Tibial nerve (tissue), 4 donors: ENCODE results near the gene HOXA2. TPM values are rescaled to one million over a fixed set of nuclear protein-coding genes. Genes with fewer than 3 reads are reported as not detected.

ENCODE experiments used
- DNase-seq, 2 donors: peaks; one replicate each; pipeline ENCODE4 v3.0.0-alpha.2; 2019; ENCODE audit warnings: low spot score in 2 of 2
- H3K27ac ChIP-seq, 4 donors: fragments of 200-600 bp; sonication (generic) in 3 of 4; one replicate each; pipeline ENCODE4 v1.5.1; 2017 to 2019; ENCODE audit warnings: mild to moderate bottlenecking in 1 of 4
- H3K27me3 ChIP-seq, 2 donors: fragments of 200-600 bp; sonication (generic) in 1 of 2; one replicate each; pipeline versions ENCODE4 v1.5.1 to v1.6.0; 2017 to 2019
- H3K36me3 ChIP-seq, 3 donors: fragments of 200-600 bp; sonication (generic); one replicate each; pipeline ENCODE4 v1.5.1; 2018 to 2019
- H3K4me1 ChIP-seq, 4 donors: fragments of 200-600 bp; sonication (generic) in 3 of 4; one replicate each; pipeline ENCODE4 v1.5.1; 2017 to 2019
- H3K4me3 ChIP-seq, 4 donors: fragments of 200-600 bp; sonication (generic) in 3 of 4; one replicate each; pipeline ENCODE4 v1.5.1; 2017 to 2019; ENCODE audit warnings: mild to moderate bottlenecking in 1 of 4, moderate library complexity in 1 of 4
- H3K9me3 ChIP-seq, 4 donors: fragments of 200-600 bp; sonication (generic) in 3 of 4; one replicate each; pipeline ENCODE4 v1.5.1; 2017 to 2019
- EP300 ChIP-seq, 2 donors: sonication (generic); formaldehyde crosslinking; IDR thresholded peaks; one replicate each; pipeline ENCODE4 v1.6.1; 2017; ENCODE audit warnings: antibody characterized with exemption in 2 of 2, mild to moderate bottlenecking in 1 of 2
- POLR2A ChIP-seq, 2 donors: fragments of 450-650 bp; IDR thresholded peaks; one replicate each; pipeline ENCODE4 v1.6.1; 2017; ENCODE audit warnings: antibody characterized with exemption in 2 of 2, mild to moderate bottlenecking in 2 of 2, moderate library complexity in 2 of 2
- WGBS, 2 donors: methylation state at CpG; one replicate each; pipeline ENCODE4 v1.1.5; 2018; 5-methylcytosine and 5-hydroxymethylcytosine counted together
- total RNA-seq, 4 donors: library from RNA; depleted of rRNA; stranded (reverse); fragments of >200 nt; gene quantifications; one replicate each; pipeline ENCODE4 v1.1.0, GENCODE V29; 2016
- TF ChIP-seq, protein P1 (sequence below), 5 experiments: fragments of 200-600 bp in 3 of 5; fragments of 450-650 bp in 2 of 5; sonication (generic) in 3 of 5; IDR thresholded peaks; one replicate each; pipeline ENCODE4 v1.5.1; 2016 to 2019; ENCODE audit warnings: antibody characterized with exemption in 5 of 5, mild to moderate bottlenecking in 3 of 5, moderate library complexity in 2 of 5

HOXA2 gene
- 1 to 10 TPM; 2.5 to 5.9 (median 5.2) TPM for total RNA-seq

DNA sequence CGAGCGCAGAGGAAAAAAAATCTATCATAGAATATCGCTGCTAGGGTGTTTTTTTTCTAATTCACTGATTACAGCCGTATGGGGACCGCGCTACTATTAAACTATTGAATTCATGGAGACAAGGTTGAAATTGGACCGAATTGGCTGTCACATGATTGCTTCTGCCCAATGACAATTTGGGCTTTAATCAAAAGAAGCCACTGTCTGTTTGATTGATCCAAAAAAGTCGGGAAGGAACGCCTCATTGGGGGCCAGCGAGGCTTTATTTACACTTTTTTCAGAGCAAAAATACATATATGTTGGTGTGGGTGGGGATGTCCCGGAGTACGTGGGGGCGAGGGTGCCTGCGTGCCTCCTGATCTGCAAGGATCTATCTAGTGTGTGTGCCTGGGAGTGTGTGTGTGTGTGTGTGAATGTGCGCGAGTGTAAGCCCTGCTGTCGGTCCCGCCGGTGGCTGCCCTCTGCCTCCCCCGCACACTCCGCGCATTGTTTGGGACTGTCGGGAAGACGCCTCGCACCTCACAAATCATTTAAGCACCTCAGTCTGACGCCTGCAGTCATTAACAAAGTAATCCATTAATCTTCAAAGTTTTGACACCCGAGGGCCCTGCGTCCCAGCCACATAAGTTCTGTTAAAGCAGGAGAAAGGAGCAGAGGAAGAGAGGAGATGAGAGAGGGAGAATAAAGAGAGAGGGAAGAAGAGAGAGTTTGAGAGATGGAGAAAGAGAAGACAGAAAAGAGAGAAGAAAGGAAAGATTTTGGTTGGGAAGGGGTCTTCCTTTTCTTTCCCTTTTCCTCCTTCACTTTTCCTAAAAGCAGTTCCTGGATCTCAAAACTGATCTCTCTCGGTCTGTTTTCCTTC is at the start of gene HOXA2:
Gene HOXA2, minus strand, starts transcription at position 103 of the 862 bp plus-strand sequence. CDS start 183 bp downstream, outside the sequence.
- DNase-seq, result no peak
- Histone ChIP-seq H3K9me3 (no peaks in the 10 kb centered on the region), H3K4me3 (peak within 1 kb of the TSS; percentile 4 to 28 (median 15)), H3K27ac (peak within 1 kb of the TSS in 3 of 4 donors; percentile 28 to 71 (median 67)), H3K36me3 (peaks cover 0 to under 1% (median 0%) of the 10 kb centered on the region in 3 donors), H3K4me1 (peaks cover 0 to 57% (median 8%) of the 10 kb centered on the region in 4 donors), H3K27me3 (peaks cover 0 to 79% of the 10 kb centered on the region in 2 donors)
- TF ChIP-seq, protein P1, sequence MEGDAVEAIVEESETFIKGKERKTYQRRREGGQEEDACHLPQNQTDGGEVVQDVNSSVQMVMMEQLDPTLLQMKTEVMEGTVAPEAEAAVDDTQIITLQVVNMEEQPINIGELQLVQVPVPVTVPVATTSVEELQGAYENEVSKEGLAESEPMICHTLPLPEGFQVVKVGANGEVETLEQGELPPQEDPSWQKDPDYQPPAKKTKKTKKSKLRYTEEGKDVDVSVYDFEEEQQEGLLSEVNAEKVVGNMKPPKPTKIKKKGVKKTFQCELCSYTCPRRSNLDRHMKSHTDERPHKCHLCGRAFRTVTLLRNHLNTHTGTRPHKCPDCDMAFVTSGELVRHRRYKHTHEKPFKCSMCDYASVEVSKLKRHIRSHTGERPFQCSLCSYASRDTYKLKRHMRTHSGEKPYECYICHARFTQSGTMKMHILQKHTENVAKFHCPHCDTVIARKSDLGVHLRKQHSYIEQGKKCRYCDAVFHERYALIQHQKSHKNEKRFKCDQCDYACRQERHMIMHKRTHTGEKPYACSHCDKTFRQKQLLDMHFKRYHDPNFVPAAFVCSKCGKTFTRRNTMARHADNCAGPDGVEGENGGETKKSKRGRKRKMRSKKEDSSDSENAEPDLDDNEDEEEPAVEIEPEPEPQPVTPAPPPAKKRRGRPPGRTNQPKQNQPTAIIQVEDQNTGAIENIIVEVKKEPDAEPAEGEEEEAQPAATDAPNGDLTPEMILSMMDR (IDR thresholded peaks at IDR 0.05), result no peak
- TF ChIP-seq EP300 (IDR thresholded peaks at IDR 0.05), result no peak
- TF ChIP-seq POLR2A (IDR thresholded peaks at IDR 0.05), result no peak
- 32 to 41% methylated on average over 29 of the region's 29 CpGs for WGBS, 2 donors

DNA sequence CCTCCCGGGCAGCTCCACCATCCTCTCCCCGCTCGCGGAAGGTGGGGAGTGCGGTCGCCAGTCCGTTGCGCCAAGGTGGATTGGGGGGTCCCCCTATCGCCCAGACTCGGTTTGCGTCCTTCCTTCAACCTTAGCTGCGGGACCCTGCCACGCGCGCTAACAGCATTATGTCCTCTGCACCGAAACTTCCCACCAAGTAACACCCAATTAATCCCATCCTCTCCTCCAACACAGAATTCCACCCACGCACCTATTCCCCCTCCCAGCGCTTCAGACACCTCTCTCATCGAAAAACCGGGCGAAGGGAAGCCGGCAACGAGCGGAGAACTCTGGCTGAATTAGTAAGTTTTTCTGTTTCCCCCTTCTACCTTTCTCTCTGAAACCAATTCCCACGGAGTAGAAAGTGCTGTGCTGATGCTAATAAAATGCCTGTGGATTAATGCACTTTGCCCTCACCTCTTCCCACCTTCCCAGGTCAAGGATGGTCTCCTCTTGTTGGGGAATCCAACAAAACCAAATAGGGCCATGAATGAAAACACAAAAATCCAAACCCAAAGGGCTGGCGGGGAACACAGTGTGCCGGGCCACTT is 49.0 kb upstream of the HOXA2 start:
- peak overlapping the region; percentile 38 to 58 (median 42) for H3K4me3 ChIP-seq
- peaks cover 0 to 84% (median 23%) of the 10 kb centered on the region in 4 donors for H3K4me1 ChIP-seq
- H3K9me3 ChIP-seq, result no peaks in the 10 kb centered on the region
- 2 to 3% methylated on average over 26 to 27 of the region's 27 CpGs for WGBS, 2 donors
- H3K27ac ChIP-seq, result peak overlapping the region; percentile 60 to 88 (median 88)
- DNase-seq, result no peak
- H3K36me3 ChIP-seq, result no peaks in the 10 kb centered on the region
- no peak for TF ChIP-seq EP300 (IDR thresholded peaks at IDR 0.05)
- TF ChIP-seq, protein P1 (IDR thresholded peaks at IDR 0.05), result no peak
- TF ChIP-seq POLR2A (IDR thresholded peaks at IDR 0.05), result no peak
- peaks cover 0 to 98% of the 10 kb centered on the region in 2 donors for H3K27me3 ChIP-seq

DNA sequence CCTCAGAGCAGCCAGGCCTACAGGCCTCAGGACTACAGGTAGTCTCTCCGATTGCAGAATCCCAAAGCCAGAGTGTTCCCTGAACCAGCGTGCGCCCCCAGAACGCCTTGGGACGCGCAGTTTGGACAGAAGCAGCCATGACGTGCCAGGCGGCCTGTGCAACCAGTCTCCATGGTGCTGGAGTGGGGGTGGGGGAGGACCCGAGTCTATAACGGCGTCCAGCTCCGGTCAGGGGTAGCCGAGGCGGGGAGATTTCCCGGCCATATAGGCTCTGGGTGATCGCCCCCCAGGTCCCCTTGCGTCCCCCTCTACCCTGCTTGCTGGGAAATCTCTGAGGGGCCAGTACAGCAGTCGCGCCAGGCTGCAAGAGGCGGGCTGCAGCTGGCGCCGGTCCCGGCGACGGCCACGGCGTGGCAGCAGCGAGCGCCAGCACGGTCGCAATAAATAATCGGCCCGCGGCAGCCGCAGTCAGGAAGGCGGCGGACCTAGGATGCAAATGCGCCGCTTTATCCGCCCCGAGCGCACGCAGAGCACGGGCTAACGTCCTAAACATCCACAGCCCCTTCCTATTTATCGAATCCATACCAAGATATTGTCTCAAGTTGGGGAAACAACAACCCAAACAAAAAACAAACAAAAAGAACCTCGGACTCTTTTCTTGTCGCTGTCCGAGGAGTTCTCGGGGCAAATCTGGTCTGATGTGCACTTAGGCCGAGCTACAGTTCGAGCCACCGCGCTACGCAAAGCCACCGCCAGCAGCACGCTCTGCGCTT is 48.3 kb upstream of the HOXA2 start:
- Histone ChIP-seq H3K4me3 (peak overlapping the region; percentile 38 to 58 (median 42)), H3K27me3 (peaks cover 0 to 98% of the 10 kb centered on the region in 2 donors), H3K27ac (peak overlapping the region in 3 of 4 donors; percentile 87 to 88 (median 88)), H3K4me1 (peaks cover 0 to 77% (median 19%) of the 10 kb centered on the region in 4 donors), H3K9me3 (no peaks in the 10 kb centered on the region), H3K36me3 (no peaks in the 10 kb centered on the region)
- TF ChIP-seq, protein P1 (IDR thresholded peaks at IDR 0.05), result peak; percentile 84 to 94 (median 88)
- peak in 1 of 2 donors; percentile 88 for TF ChIP-seq EP300 (IDR thresholded peaks at IDR 0.05)
- peak; percentile 28 to 71 for TF ChIP-seq POLR2A (IDR thresholded peaks at IDR 0.05)
- WGBS, 2 donors, result 0 to 1% methylated on average over 50 of the region's 58 CpGs
- DNase-seq, result no peak

DNA sequence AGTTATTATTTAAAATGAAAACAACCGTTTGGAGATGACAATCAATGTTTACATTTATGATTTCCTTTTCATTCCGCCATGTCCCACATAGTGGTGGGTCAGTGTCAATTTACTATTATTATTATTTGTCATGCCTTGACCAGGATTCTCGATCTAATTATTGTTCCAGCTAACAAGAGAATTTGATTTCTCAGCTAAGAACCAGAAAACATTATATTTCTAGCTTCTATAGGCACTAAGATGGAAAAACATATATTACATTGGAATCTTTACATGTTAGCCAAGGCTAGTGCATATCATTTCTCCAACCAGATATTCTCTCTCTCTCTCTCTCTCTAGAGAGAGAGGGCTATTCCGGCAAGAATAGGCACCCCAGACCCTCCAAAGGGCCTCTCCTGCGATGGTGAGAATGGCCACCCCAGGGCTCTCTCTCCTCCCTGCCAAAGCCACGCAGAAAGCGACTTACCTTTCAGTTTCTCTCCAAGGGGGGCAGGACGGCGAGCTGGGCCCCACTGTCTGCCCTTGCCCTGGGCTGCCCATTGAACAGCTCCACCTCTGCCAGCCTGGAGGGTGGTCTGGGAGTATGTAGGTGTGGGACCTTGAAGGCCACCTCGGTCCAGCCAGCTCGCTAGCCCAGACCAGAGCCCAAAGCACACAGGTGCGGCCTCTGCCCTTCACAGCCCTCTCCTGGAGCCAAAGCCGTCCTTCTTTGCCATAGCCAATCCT is 47.5 kb upstream of the HOXA2 start:
- TF ChIP-seq EP300 (IDR thresholded peaks at IDR 0.05), result no peak
- no peak for TF ChIP-seq POLR2A (IDR thresholded peaks at IDR 0.05)
- TF ChIP-seq, protein P1 (IDR thresholded peaks at IDR 0.05), result no peak
- H3K4me3 ChIP-seq, result peak overlapping the region; percentile 38 to 58 (median 42)
- H3K27ac ChIP-seq, result peak overlapping the region in 3 of 4 donors; percentile 77 to 88 (median 88)
- DNase-seq, result no peak
- peaks cover 0 to 98% of the 10 kb centered on the region in 2 donors for H3K27me3 ChIP-seq
- WGBS, 2 donors, result 45 to 57% methylated on average over 7 to 13 of the region's 13 CpGs
- H3K4me1 ChIP-seq, result peaks cover 0 to 69% (median 12%) of the 10 kb centered on the region in 4 donors
- H3K36me3 ChIP-seq, result peaks cover 0 to 6% (median 0%) of the 10 kb centered on the region in 3 donors
- H3K9me3 ChIP-seq, result no peaks in the 10 kb centered on the region
